Stimulated activated naive CD8-positive, alpha-beta T cell treated with anti-CD3 and anti-CD28 coated beads, Interleukin-15, Interleukin-2, amounts not matched to agents 100 U/mL and 50 U/mL, for 24 hours (primary cell): ENCODE data around the gene SH3TC1.

Experiments used
- ATAC-seq: fragments of 150-1000 bp; cut with Tn5 transposase; one replicate; pipeline ENCODE4 v1.10.0; 2021
- DNase-seq: peaks from one replicate; pipeline ENCODE4 v3.0.0; 2021

Gene SH3TC1

GRCh38 chr4:8199594-8200301 lies 658 bp downstream of the SH3TC1 start:
- ATAC-seq (peak; percentile 15), DNase-seq (peak; percentile 27)

GRCh38 chr4:8200302-8200975 lies 1.3 kb downstream of the SH3TC1 start:
- no peak for ATAC-seq
- no peak for DNase-seq

- DNase-seq (peak; percentile 56), ATAC-seq (peak; percentile 60)
Observed at GRCh38 chr4:8201321-8201781, 2.3 kb downstream of the SH3TC1 start.

- ATAC-seq (no peak), DNase-seq (no peak)
Observed at GRCh38 chr4:8202108-8203051, 3.3 kb downstream of the SH3TC1 start.

- no peak for DNase-seq
- no peak for ATAC-seq
Observed at GRCh38 chr4:8203052-8203401, 3.9 kb downstream of the SH3TC1 start.

GRCh38 chr4:8203817-8204216 lies 4.7 kb downstream of the SH3TC1 start:
- DNase-seq = no peak

GRCh38 chr4:8204576-8205227 lies 5.6 kb downstream of the SH3TC1 start:
- no peak for ATAC-seq

More at GRCh38 chr4:8203817-8204216, 4.7 kb downstream of the SH3TC1 start:
- no peak for ATAC-seq

GRCh38 chr4:8205241-8205707 lies 6.2 kb downstream of the SH3TC1 start:
- DNase-seq (no peak), ATAC-seq (no peak)

More at GRCh38 chr4:8204576-8205227, 5.6 kb downstream of the SH3TC1 start:
- DNase-seq = no peak

GRCh38 chr4:8205749-8206611 lies 6.9 kb downstream of the SH3TC1 start:
- DNase-seq (no peak), ATAC-seq (no peak)

GRCh38 chr4:8207314-8207713 lies 8.2 kb downstream of the SH3TC1 start:
- no peak for ATAC-seq
- DNase-seq = no peak

- no peak for DNase-seq
- no peak for ATAC-seq
Observed at GRCh38 chr4:8208565-8208964, 9.5 kb downstream of the SH3TC1 start.

GRCh38 chr4:8209181-8209874 lies 10.2 kb downstream of the SH3TC1 start:
- ATAC-seq (no peak), DNase-seq (no peak)

GRCh38 chr4:8210010-8210409 lies 10.9 kb downstream of the SH3TC1 start:
- ATAC-seq = no peak
- no peak for DNase-seq

- DNase-seq (no peak), ATAC-seq (no peak)
Observed at GRCh38 chr4:8210616-8211015, 11.5 kb downstream of the SH3TC1 start.

GRCh38 chr4:8211251-8211650 lies 12.2 kb downstream of the SH3TC1 start:
- ATAC-seq = no peak
- no peak for DNase-seq

- no peak for ATAC-seq
- no peak for DNase-seq
Observed at GRCh38 chr4:8211737-8212581, 12.9 kb downstream of the SH3TC1 start.

- ATAC-seq = no peak
Observed at GRCh38 chr4:8212622-8213021, 13.5 kb downstream of the SH3TC1 start.

GRCh38 chr4:8213121-8213520 lies 14.0 kb downstream of the SH3TC1 start:
- DNase-seq (no peak), ATAC-seq (no peak)

More at GRCh38 chr4:8212622-8213021, 13.5 kb downstream of the SH3TC1 start:
- DNase-seq = no peak

GRCh38 chr4:8214136-8214535 lies 15.0 kb downstream of the SH3TC1 start:
- DNase-seq (no peak), ATAC-seq (no peak)
